Right lobe of liver (tissue), 4 donors: ENCODE results near the gene FASTK.
"Not testable (repeated sequence)": the region's sequence is repeated elsewhere in the genome, so short reads cannot be mapped to it uniquely, and the experiment has no call there.

ENCODE experiments used
- POLR2A ChIP-seq: fragments of 450-650 bp; IDR thresholded peaks from one replicate; pipeline ENCODE4 v1.6.1; 2017; ENCODE audit warnings: antibody characterized with exemption, mild to moderate bottlenecking
- TF ChIP-seq, protein P1 (sequence below), 4 donors: fragments of 200-600 bp in 3 of 4; fragments of 450-650 bp in 1 of 4; IDR thresholded peaks; one replicate each; pipeline versions ENCODE4 v1.5.1 to v1.8.0; 2016 to 2022; ENCODE audit warnings: antibody characterized with exemption in 4 of 4, mild to moderate bottlenecking in 2 of 4
- donor health status: DM: no; HTN: no; CAD: no.
- donor health status: DM: no; HTN: no; CAD: no.
- donor health status: DM: no; HTN: yes; CAD: no.

- TF ChIP-seq, protein P1, sequence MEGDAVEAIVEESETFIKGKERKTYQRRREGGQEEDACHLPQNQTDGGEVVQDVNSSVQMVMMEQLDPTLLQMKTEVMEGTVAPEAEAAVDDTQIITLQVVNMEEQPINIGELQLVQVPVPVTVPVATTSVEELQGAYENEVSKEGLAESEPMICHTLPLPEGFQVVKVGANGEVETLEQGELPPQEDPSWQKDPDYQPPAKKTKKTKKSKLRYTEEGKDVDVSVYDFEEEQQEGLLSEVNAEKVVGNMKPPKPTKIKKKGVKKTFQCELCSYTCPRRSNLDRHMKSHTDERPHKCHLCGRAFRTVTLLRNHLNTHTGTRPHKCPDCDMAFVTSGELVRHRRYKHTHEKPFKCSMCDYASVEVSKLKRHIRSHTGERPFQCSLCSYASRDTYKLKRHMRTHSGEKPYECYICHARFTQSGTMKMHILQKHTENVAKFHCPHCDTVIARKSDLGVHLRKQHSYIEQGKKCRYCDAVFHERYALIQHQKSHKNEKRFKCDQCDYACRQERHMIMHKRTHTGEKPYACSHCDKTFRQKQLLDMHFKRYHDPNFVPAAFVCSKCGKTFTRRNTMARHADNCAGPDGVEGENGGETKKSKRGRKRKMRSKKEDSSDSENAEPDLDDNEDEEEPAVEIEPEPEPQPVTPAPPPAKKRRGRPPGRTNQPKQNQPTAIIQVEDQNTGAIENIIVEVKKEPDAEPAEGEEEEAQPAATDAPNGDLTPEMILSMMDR (IDR thresholded peaks at IDR 0.05) = not testable (repeated sequence)
- not testable (repeated sequence) for TF ChIP-seq POLR2A
These were observed 37.2 kb downstream of the FASTK start for GRCh38 chr7:151043449-151043848.
